Common myeloid progenitor, CD34-positive (primary cell): Measurements from ENCODE around the gene SLC25A15.

Experiments used
- CTCF ChIA-PET: fragments of 350-600 bp; sonication (Branson Sonifier 250); formaldehyde crosslinking; loops from one replicate; lab custom pipeline; 2021; ENCODE audit warnings: antibody characterized with exemption; lab: Charles Lee
- POLR2A ChIA-PET: fragments of 350-600 bp; sonication (Branson Sonifier 250); formaldehyde crosslinking; loops from one replicate; lab custom pipeline; 2021; ENCODE audit warnings: antibody characterized with exemption; lab: Charles Lee
- DNase-seq, 3 donors: peaks; one replicate each; pipeline versions ENCODE4 v3.0.0 to v3.0.0-alpha.2; 2013
- H3K27ac ChIP-seq, 2 experiments: 1 replicate in 1 of 2; 2 replicates in 1 of 2; pipeline ENCODE4 v1.7.0; 2013; ENCODE audit warnings: inconsistent platforms in 2 of 2, low read length in 2 of 2, mild to moderate bottlenecking in 2 of 2, low read depth in 1 of 2, moderate library complexity in 1 of 2; ENCODE audit not compliant: severe bottlenecking in 2 of 2, insufficient read depth in 1 of 2, poor library complexity in 1 of 2
- H3K27me3 ChIP-seq, 5 experiments: replicated peaks in 2 of 5; 1 replicate in 3 of 5; 2 replicates in 2 of 5; pipeline versions ENCODE4 v1.6.1 to v1.7.0; 2013; ENCODE audit warnings: low read length in 4 of 5, mild to moderate bottlenecking in 2 of 5, moderate library complexity in 2 of 5, inconsistent platforms in 1 of 5; ENCODE audit not compliant: insufficient read depth in 5 of 5, control insufficient read depth in 4 of 5
- H3K36me3 ChIP-seq, 4 experiments: 1 replicate in 2 of 4; 2 replicates in 2 of 4; pipeline versions ENCODE4 v1.6.1 to v1.7.0; 2013; ENCODE audit warnings: low read length in 3 of 4, control low read depth in 1 of 4, mild to moderate bottlenecking in 1 of 4; ENCODE audit not compliant: control insufficient read depth in 4 of 4, insufficient read depth in 4 of 4
- H3K4me1 ChIP-seq, 4 experiments: 1 replicate in 3 of 4; 2 replicates in 1 of 4; pipeline versions ENCODE4 v1.6.1 to v1.7.1; 2013; ENCODE audit warnings: low read length in 3 of 4, mild to moderate bottlenecking in 3 of 4, control low read depth in 1 of 4, inconsistent platforms in 1 of 4, moderate library complexity in 1 of 4; ENCODE audit not compliant: control insufficient read depth in 4 of 4, insufficient read depth in 4 of 4; ENCODE audit errors: control extremely low read depth in 1 of 4
- H3K4me3 ChIP-seq, 7 experiments: 1 replicate in 4 of 7; 2 replicates in 3 of 7; pipeline versions ENCODE4 v1.5.1 to v1.7.0; 2013; ENCODE audit warnings: mild to moderate bottlenecking in 7 of 7, low read length in 6 of 7, moderate library complexity in 6 of 7, inconsistent platforms in 2 of 7, low read depth in 2 of 7, control low read depth in 1 of 7; ENCODE audit not compliant: insufficient read depth in 4 of 7, control insufficient read depth in 1 of 7; ENCODE audit errors: extremely low read depth in 1 of 7
- H3K9me3 ChIP-seq, 5 experiments: 1 replicate in 4 of 5; 2 replicates in 1 of 5; pipeline versions ENCODE4 v1.6.1 to v1.7.1; 2013; ENCODE audit warnings: low read length in 4 of 5, mild to moderate bottlenecking in 2 of 5, inconsistent platforms in 1 of 5, low read depth in 1 of 5, moderate library complexity in 1 of 5; ENCODE audit not compliant: control insufficient read depth in 4 of 5, insufficient read depth in 2 of 5; ENCODE audit errors: control extremely low read depth in 1 of 5
- WGBS: methylation state at CpG from one replicate; pipeline ENCODE4 v1.1.5; 2013; ENCODE audit not compliant: insufficient coverage; 5-methylcytosine and 5-hydroxymethylcytosine counted together

The SLC25A15 gene

DNA sequence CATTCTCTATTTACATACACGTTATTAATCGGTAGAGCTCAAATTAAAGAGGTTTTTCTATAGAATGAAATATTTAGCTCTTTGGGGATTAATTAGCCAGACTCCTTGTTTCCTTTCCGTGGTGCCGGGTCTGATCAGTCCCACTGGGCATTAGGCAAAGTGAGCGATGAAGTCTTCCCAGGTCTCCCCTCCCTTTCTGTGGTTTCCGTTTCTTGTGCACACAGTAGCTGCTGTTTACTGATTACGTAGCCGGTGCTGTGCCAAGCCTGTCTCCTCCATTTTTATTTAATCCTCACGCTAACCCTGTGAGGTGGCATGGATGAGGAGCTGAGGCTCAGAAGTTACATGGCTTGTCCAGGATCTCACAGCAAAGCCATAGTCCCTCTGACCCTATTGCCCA lies 9.0 kb downstream of the SLC25A15 start:
- WGBS: 73% methylated on average over 4 of the region's 9 CpGs
- H3K4me3 ChIP-seq: peak overlapping the region in 2 of 7 experiments; percentile 12 to 45
- DNase-seq: peak; percentile 67 to 83 (median 70)

GRCh38 chr13:40799508-40799907 lies 10.1 kb downstream of the SLC25A15 start:
- ChIA-PET POLR2A (no interaction called here), CTCF (interaction anchor here (0.8 to 1.7 kb wide), 2 partner anchors 14 to 56 kb away, joined by 3 to 4 read pairs; no protein-coding TSS in a partner anchor)
- no peak for DNase-seq
- no peaks in the 10 kb centered on the region for H3K27me3 ChIP-seq
- H3K27ac ChIP-seq: no peak overlapping the region
- H3K4me1 ChIP-seq: peaks cover 0 to 10% (median 3%) of the 10 kb centered on the region in 4 experiments
- H3K4me3 ChIP-seq: no peak overlapping the region
- H3K36me3 ChIP-seq: peaks cover 7 to 64% (median 33%) of the 10 kb centered on the region in 4 experiments
- 100% methylated on average over 2 of the region's 4 CpGs for WGBS
- no peaks in the 10 kb centered on the region for H3K9me3 ChIP-seq

More for the DNA sequence above, 9.0 kb downstream of the SLC25A15 start:
- CTCF ChIA-PET: interaction anchor here (0.9 to 1.7 kb wide), 6 partner anchors 8 to 123 kb away, joined by 3 to 6 read pairs (median 4); partner anchors contain the start of gene SLC25A15
- peaks cover 0 to 10% (median 3%) of the 10 kb centered on the region in 4 experiments for H3K4me1 ChIP-seq
- POLR2A ChIA-PET: no interaction called here
- H3K27ac ChIP-seq: peak overlapping the region; percentile 6 to 71
- peaks cover 7 to 61% (median 32%) of the 10 kb centered on the region in 4 experiments for H3K36me3 ChIP-seq
- no peaks in the 10 kb centered on the region for H3K27me3 ChIP-seq
- H3K9me3 ChIP-seq: no peaks in the 10 kb centered on the region

DNA sequence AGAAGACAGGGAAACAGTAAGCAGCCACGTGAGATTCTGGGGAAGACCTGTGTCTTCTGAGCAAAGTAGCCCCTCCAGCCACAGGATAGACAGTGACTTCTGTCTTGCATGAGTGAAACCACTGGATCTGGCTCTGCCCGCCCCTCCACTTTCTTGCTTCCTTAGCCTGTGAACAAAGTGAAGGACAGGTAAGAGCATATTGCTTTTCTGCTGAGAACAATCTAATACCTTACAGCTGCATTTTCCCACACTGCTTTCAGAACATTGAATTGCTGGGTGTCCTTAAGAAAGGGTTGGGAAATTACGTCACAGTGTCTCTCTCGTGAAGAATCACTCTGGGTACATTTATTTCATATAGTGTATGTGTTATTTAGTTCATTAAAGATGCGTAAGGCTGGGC lies 11.1 kb downstream of the SLC25A15 start:
- H3K36me3 ChIP-seq: peaks cover 7 to 66% (median 34%) of the 10 kb centered on the region in 4 experiments
- 100% methylated on average over 1 of the region's 5 CpGs for WGBS
- no peak overlapping the region for H3K27ac ChIP-seq
- H3K27me3 ChIP-seq: no peaks in the 10 kb centered on the region
- CTCF ChIA-PET: no interaction called here
- POLR2A ChIA-PET: no interaction called here
- no peak for DNase-seq
- H3K9me3 ChIP-seq: no peaks in the 10 kb centered on the region
- peaks cover 0 to 10% (median 3%) of the 10 kb centered on the region in 4 experiments for H3K4me1 ChIP-seq
- no peak overlapping the region for H3K4me3 ChIP-seq

GRCh38 chr13:40801255-40802217 lies 12.1 kb downstream of the SLC25A15 start:
- Histone ChIP-seq H3K27ac (no peak overlapping the region), H3K27me3 (no peaks in the 10 kb centered on the region), H3K36me3 (peaks cover 6 to 67% (median 33%) of the 10 kb centered on the region in 4 experiments), H3K4me1 (peaks cover 0 to 10% (median 3%) of the 10 kb centered on the region in 4 experiments), H3K9me3 (no peaks in the 10 kb centered on the region), H3K4me3 (no peak overlapping the region)
- CTCF ChIA-PET: no interaction called here
- POLR2A ChIA-PET: no interaction called here
- DNase-seq: no peak
- 94% methylated on average over 5 of the region's 6 CpGs for WGBS

- H3K36me3 ChIP-seq: peaks cover 7 to 75% (median 41%) of the 10 kb centered on the region in 4 experiments
- no peak overlapping the region for H3K4me3 ChIP-seq
- 95% methylated on average over 3 of the region's 5 CpGs for WGBS
- ChIA-PET POLR2A (no interaction called here), CTCF (no interaction called here)
- H3K4me1 ChIP-seq: peaks cover 0 to 6% (median 2%) of the 10 kb centered on the region in 4 experiments
- H3K27me3 ChIP-seq: no peaks in the 10 kb centered on the region
- DNase-seq: no peak
- H3K9me3 ChIP-seq: no peaks in the 10 kb centered on the region
- no peak overlapping the region for H3K27ac ChIP-seq
These were observed 13.9 kb downstream of the SLC25A15 start for GRCh38 chr13:40803316-40803715.

- H3K27me3 ChIP-seq: no peaks in the 10 kb centered on the region
- H3K4me1 ChIP-seq: no peaks in the 10 kb centered on the region
- no CpG with 5 or more reads among the region's 1 CpG for WGBS
- no peak overlapping the region for H3K4me3 ChIP-seq
- POLR2A ChIA-PET: no interaction called here
- CTCF ChIA-PET: interaction anchor here (1.3 kb wide), 1 partner anchor 8 kb away, joined by 3 read pairs; no protein-coding TSS in a partner anchor
- H3K27ac ChIP-seq: no peak overlapping the region
- no peak for DNase-seq
- H3K36me3 ChIP-seq: peaks cover 9 to 63% (median 40%) of the 10 kb centered on the region in 4 experiments
- no peaks in the 10 kb centered on the region for H3K9me3 ChIP-seq
These were observed 16.8 kb downstream of the SLC25A15 start for GRCh38 chr13:40806241-40806640.

- 100% methylated on average over 5 of the region's 5 CpGs for whole genome bisulfite sequencing
- Histone ChIP-seq H3K36me3 (peaks cover 10 to 63% (median 35%) of the 10 kb centered on the region in 4 experiments), H3K4me3 (no peak overlapping the region)
These were observed 20.1 kb downstream of the SLC25A15 start for GRCh38 chr13:40809471-40809870.

More at GRCh38 chr13:40809471-40809870, 20.1 kb downstream of the SLC25A15 start:
- H3K27me3 ChIP-seq: no peaks in the 10 kb centered on the region
- H3K27ac ChIP-seq: no peak overlapping the region
- peaks cover 0 to 13% (median 3%) of the 10 kb centered on the region in 4 experiments for H3K4me1 ChIP-seq
- POLR2A ChIA-PET: no interaction called here
- DNase-seq: no peak
- peaks cover 0 to 2% (median 0%) of the 10 kb centered on the region in 5 experiments for H3K9me3 ChIP-seq
- CTCF ChIA-PET: no interaction called here
